Mesothelial cell of epicardium (in vitro differentiated cells): ENCODE data around the gene ADGB. TPM values are rescaled to one million over a fixed set of nuclear protein-coding genes. Genes with fewer than 3 reads are reported as not detected.

ENCODE experiments used
- DNase-seq, 2 experiments: peaks; one replicate each; pipeline ENCODE4 v3.0.0; 2021; ENCODE audit warnings: low spot score in 2 of 2; ENCODE audit not compliant: unreplicated experiment in 2 of 2
- H3K27ac Mint-ChIP-seq: 2 replicates; pipeline ENCODE4 v1.8.0; 2021; ENCODE audit warnings: mixed read lengths
- H3K27me3 Mint-ChIP-seq: 2 replicates; pipeline ENCODE4 v1.8.0; 2021; ENCODE audit warnings: low read depth, mixed read lengths
- H3K36me3 Mint-ChIP-seq: 2 replicates; pipeline ENCODE4 v1.8.0; 2021; ENCODE audit warnings: mixed read lengths
- H3K4me1 Mint-ChIP-seq: 2 replicates; pipeline ENCODE4 v1.8.0; 2021; ENCODE audit warnings: mixed read lengths
- H3K4me3 Mint-ChIP-seq: 2 replicates; pipeline ENCODE4 v1.8.0; 2021; ENCODE audit warnings: mild to moderate bottlenecking, moderate library complexity, mixed read lengths
- H3K9me3 Mint-ChIP-seq: 2 replicates; pipeline ENCODE4 v1.8.0; 2021; ENCODE audit warnings: mixed read lengths
- total RNA-seq: library from RNA; stranded (reverse); gene quantifications from 3 replicates; pipeline ENCODE4 v1.2.1, GENCODE V29; 2021
- TF ChIP-seq, protein P1 (sequence below): fragments of 200-600 bp; sonication (generic); IDR thresholded peaks from one replicate; pipeline ENCODE4 v1.5.0; 2021; ENCODE audit warnings: antibody characterized with exemption; ENCODE audit not compliant: unreplicated experiment

Gene ADGB
- total RNA-seq, 1 donor from 2014 or later: not detected

DNA sequence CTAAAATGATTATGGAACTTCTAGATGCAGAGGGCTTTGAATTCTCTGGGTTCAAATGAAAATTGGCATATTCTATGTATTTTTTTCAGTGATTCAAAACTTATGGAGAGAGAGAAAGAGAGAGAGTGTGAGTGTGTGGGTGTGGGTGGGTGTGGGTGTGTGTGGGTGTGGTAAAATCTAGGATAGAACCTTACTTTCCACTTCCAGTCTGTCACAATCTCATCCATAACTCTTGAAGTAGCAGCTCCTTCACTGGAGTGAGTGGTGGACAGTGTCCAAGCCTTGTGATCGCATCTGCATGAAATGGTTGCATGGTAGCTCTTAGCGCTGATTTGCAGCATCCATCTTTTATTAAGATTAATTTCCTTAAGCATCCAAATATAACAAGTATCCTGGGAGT lies 37.7 kb downstream of the ADGB start:
- TF ChIP-seq, protein P1, sequence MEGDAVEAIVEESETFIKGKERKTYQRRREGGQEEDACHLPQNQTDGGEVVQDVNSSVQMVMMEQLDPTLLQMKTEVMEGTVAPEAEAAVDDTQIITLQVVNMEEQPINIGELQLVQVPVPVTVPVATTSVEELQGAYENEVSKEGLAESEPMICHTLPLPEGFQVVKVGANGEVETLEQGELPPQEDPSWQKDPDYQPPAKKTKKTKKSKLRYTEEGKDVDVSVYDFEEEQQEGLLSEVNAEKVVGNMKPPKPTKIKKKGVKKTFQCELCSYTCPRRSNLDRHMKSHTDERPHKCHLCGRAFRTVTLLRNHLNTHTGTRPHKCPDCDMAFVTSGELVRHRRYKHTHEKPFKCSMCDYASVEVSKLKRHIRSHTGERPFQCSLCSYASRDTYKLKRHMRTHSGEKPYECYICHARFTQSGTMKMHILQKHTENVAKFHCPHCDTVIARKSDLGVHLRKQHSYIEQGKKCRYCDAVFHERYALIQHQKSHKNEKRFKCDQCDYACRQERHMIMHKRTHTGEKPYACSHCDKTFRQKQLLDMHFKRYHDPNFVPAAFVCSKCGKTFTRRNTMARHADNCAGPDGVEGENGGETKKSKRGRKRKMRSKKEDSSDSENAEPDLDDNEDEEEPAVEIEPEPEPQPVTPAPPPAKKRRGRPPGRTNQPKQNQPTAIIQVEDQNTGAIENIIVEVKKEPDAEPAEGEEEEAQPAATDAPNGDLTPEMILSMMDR: no peak
- Mint-ChIP-seq H3K4me1 (no peaks in the 10 kb centered on the region), H3K4me3 (no peak overlapping the region), H3K27ac (no peak overlapping the region), H3K36me3 (no peaks in the 10 kb centered on the region), H3K9me3 (no peaks in the 10 kb centered on the region), H3K27me3 (peaks cover 20% of the 10 kb centered on the region)
- no peak for DNase-seq

- H3K27me3 Mint-ChIP-seq: peaks cover 13% of the 10 kb centered on the region
- no peaks in the 10 kb centered on the region for H3K9me3 Mint-ChIP-seq
- no peak for DNase-seq
- TF ChIP-seq, protein P1: no peak
- no peak overlapping the region for H3K27ac Mint-ChIP-seq
- no peak overlapping the region for H3K4me3 Mint-ChIP-seq
- H3K4me1 Mint-ChIP-seq: no peaks in the 10 kb centered on the region
- no peaks in the 10 kb centered on the region for H3K36me3 Mint-ChIP-seq
These were observed 44.1 kb downstream of the ADGB start for GRCh38 chr6:146642921-146643320.

- H3K36me3 Mint-ChIP-seq: no peaks in the 10 kb centered on the region
- H3K27ac Mint-ChIP-seq: no peak overlapping the region
- peaks cover 4% of the 10 kb centered on the region for H3K9me3 Mint-ChIP-seq
- H3K4me3 Mint-ChIP-seq: no peak overlapping the region
- TF ChIP-seq, protein P1: no peak
- DNase-seq: no peak
- no peaks in the 10 kb centered on the region for H3K27me3 Mint-ChIP-seq
- H3K4me1 Mint-ChIP-seq: peaks cover 9% of the 10 kb centered on the region
These were observed 52.2 kb downstream of the ADGB start for GRCh38 chr6:146650799-146651481.

- TF ChIP-seq, protein P1: no peak
- no peak overlapping the region for H3K27ac Mint-ChIP-seq
- no peaks in the 10 kb centered on the region for H3K27me3 Mint-ChIP-seq
- peaks cover 4% of the 10 kb centered on the region for H3K9me3 Mint-ChIP-seq
- no peak for DNase-seq
- H3K4me1 Mint-ChIP-seq: peaks cover 13% of the 10 kb centered on the region
- no peaks in the 10 kb centered on the region for H3K36me3 Mint-ChIP-seq
- H3K4me3 Mint-ChIP-seq: no peak overlapping the region
These were observed 52.7 kb downstream of the ADGB start for GRCh38 chr6:146651482-146651863.

DNA sequence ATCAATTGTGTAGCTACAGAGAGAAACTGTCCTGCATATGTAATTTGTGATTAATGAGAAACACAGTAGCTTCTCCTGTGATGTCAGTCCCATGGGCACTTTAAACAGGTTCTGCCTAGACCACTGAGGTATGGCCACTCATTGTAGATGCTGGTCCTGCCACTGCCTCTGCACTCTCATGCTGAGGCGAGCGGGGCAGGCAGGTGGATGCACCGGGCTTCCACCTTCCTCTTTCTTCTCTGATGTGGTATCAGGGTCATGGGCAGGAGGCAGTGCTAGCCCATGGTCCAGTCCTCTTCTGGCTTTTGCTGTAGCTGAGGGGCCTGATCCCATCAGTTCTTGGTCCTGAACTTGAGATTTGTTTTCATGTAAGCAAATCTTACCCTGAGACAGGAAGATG lies 58.7 kb downstream of the ADGB start:
- no peak overlapping the region for H3K27ac Mint-ChIP-seq
- H3K27me3 Mint-ChIP-seq: no peaks in the 10 kb centered on the region
- H3K4me1 Mint-ChIP-seq: peaks cover 6% of the 10 kb centered on the region
- DNase-seq: no peak
- peaks cover 3% of the 10 kb centered on the region for H3K36me3 Mint-ChIP-seq
- peaks cover 9% of the 10 kb centered on the region for H3K9me3 Mint-ChIP-seq
- TF ChIP-seq, protein P1: no peak
- H3K4me3 Mint-ChIP-seq: no peak overlapping the region
